ENCODE results near the gene MICAL1.

DNA sequence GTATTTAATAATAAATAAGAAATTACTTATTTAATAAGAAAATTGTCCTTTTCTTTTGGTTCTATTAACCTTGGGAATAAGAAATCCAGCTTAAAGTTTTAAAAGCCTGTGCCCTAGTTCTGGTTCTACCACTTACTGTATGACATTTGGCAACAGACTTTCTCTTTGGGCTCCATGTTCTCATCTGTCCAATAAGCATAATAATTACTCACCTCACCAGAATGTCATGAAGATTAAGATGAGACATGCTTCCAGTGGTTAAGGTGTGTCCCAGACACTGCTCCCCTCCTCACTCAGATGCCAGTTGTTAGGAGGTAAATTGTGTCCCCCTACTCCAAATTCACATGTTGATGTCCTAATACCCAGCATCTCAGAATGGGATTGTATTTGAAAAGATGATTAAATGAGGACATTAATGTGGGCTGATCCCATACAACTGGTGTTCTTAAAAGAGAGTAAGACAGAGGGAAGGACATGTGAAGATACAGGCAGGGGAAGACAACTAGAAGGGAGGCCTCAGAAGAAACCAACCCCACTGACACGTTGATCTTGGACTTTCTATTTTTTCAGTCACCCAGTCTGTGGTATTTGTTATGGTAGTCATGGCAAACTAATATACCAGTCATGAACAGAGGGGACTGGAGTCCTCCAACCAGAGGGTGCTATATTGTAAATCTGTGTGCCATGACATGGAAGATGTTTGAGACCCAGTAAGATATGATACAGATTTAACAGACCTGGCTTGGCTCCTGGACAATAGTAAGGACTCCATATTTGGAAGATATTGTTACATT lies 6.4 kb upstream of the MICAL1 start:
- TF ChIP-seq, protein P1, sequence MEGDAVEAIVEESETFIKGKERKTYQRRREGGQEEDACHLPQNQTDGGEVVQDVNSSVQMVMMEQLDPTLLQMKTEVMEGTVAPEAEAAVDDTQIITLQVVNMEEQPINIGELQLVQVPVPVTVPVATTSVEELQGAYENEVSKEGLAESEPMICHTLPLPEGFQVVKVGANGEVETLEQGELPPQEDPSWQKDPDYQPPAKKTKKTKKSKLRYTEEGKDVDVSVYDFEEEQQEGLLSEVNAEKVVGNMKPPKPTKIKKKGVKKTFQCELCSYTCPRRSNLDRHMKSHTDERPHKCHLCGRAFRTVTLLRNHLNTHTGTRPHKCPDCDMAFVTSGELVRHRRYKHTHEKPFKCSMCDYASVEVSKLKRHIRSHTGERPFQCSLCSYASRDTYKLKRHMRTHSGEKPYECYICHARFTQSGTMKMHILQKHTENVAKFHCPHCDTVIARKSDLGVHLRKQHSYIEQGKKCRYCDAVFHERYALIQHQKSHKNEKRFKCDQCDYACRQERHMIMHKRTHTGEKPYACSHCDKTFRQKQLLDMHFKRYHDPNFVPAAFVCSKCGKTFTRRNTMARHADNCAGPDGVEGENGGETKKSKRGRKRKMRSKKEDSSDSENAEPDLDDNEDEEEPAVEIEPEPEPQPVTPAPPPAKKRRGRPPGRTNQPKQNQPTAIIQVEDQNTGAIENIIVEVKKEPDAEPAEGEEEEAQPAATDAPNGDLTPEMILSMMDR (IDR thresholded peaks at IDR 0.05), result no peak
- no peak for TF ChIP-seq EP300 (IDR thresholded peaks at IDR 0.05)
- no peak for TF ChIP-seq POLR2AphosphoS5 (IDR thresholded peaks at IDR 0.05)
- TF ChIP-seq POLR2A (IDR thresholded peaks at IDR 0.05; ENCODE audit: low read depth), result no peak

Data from esophagus muscularis mucosa (tissue), 4 donors.